Tibial artery (tissue), 4 donors: Measurements from ENCODE around the gene UPF3A.

ENCODE experiments used
- DNase-seq, 2 donors: peaks; one replicate each; pipeline ENCODE4 v3.0.0-alpha.2; 2019
- H3K27ac ChIP-seq, 2 donors: fragments of 200-600 bp; sonication (generic) in 1 of 2; 1 replicate in 1 of 2; 2 replicates in 1 of 2; pipeline ENCODE4 v1.5.1; 2018 to 2019; ENCODE audit warnings: mild to moderate bottlenecking in 1 of 2
- H3K27me3 ChIP-seq, 2 donors: fragments of 200-600 bp; sonication (generic) in 1 of 2; one replicate each; pipeline versions ENCODE4 v1.5.1 to v1.6.0; 2016 to 2019
- H3K36me3 ChIP-seq, 3 donors: fragments of 200-600 bp; sonication (generic) in 2 of 3; one replicate each; pipeline ENCODE4 v1.5.1; 2016 to 2019; ENCODE audit warnings: mild to moderate bottlenecking in 2 of 3
- H3K4me1 ChIP-seq, 4 donors: fragments of 200-600 bp; sonication (generic) in 2 of 4; 1 replicate in 3 of 4; 2 replicates in 1 of 4; pipeline ENCODE4 v1.5.1; 2016 to 2019
- H3K4me3 ChIP-seq, 2 donors: fragments of 200-600 bp; sonication (generic) in 1 of 2; 1 replicate in 1 of 2; 2 replicates in 1 of 2; pipeline ENCODE4 v1.5.1; 2018 to 2019; ENCODE audit warnings: mild to moderate bottlenecking in 2 of 2
- H3K9me3 ChIP-seq, 3 donors: fragments of 200-600 bp; sonication (generic) in 1 of 3; one replicate each; pipeline ENCODE4 v1.5.1; 2016 to 2019
- intact Hi-C: fragments of 100-400 bp; cut with DNase I; formaldehyde crosslinking; loops from one replicate; pipeline ENCODE4 v1.15.0; 2023; ENCODE audit warnings: low total_unique reads
- TF ChIP-seq, protein P1 (sequence below), 2 experiments: fragments of 200-600 bp in 1 of 2; fragments of 450-650 bp in 1 of 2; IDR thresholded peaks; one replicate each; pipeline ENCODE4 v1.5.1; 2017 to 2019; ENCODE audit warnings: antibody characterized with exemption in 2 of 2, mild to moderate bottlenecking in 1 of 2, moderate library complexity in 1 of 2

Gene UPF3A

DNA sequence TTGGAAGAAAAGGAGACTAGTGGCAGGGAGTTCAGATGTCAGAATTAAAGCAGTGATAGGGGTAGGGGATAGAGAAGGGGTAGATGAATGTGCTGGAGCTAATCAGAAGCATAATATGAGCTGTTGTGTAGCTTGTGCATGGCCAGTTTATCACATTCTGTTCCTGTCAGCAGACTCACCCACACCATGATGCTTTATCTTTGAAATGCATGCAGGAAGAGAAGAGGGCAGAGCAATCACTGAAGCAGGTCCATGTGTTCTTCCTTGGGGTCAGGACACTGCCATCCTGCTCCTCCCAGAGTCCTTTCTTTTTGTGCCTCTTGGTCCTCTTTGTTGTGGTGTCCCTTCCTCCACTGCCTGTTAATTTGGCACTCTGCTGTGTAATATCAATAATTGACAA is 38.7 kb downstream of the UPF3A start:
- intact Hi-C loops: no loop called here
- H3K27me3 ChIP-seq: no peaks in the 10 kb centered on the region

DNA sequence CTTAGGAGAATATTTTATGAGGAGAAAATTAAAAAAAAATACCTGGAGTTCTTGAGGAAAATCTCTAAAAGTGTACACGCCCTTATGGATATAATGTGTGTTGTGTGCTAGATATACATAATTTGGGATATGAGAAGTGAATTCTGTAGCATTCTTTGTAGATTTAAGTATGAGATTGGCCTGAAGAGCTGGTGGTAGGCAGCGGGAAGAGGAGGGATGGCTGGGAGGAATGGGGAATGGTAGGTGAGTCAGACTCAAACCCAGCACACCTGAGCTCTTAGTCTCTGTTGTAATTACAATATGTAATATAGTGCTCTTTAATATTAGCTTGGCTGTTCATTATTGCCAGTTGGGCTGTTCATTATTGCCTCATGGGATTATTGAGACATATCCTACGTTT is 39.9 kb downstream of the UPF3A start:
- Histone ChIP-seq H3K9me3 (no peaks in the 10 kb centered on the region), H3K27ac (no peak overlapping the region), H3K36me3 (peaks cover 50 to 51% (median 50%) of the 10 kb centered on the region in 3 donors), H3K27me3 (no peaks in the 10 kb centered on the region), H3K4me1 (peaks cover 0 to 40% (median 28%) of the 10 kb centered on the region in 4 donors), H3K4me3 (no peak overlapping the region)
- TF ChIP-seq, protein P1, sequence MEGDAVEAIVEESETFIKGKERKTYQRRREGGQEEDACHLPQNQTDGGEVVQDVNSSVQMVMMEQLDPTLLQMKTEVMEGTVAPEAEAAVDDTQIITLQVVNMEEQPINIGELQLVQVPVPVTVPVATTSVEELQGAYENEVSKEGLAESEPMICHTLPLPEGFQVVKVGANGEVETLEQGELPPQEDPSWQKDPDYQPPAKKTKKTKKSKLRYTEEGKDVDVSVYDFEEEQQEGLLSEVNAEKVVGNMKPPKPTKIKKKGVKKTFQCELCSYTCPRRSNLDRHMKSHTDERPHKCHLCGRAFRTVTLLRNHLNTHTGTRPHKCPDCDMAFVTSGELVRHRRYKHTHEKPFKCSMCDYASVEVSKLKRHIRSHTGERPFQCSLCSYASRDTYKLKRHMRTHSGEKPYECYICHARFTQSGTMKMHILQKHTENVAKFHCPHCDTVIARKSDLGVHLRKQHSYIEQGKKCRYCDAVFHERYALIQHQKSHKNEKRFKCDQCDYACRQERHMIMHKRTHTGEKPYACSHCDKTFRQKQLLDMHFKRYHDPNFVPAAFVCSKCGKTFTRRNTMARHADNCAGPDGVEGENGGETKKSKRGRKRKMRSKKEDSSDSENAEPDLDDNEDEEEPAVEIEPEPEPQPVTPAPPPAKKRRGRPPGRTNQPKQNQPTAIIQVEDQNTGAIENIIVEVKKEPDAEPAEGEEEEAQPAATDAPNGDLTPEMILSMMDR (IDR thresholded peaks at IDR 0.05): no peak
- DNase-seq: no peak
- intact Hi-C loops: no loop called here

More for the DNA sequence above, 38.7 kb downstream of the UPF3A start:
- no peak overlapping the region for H3K27ac ChIP-seq
- peaks cover 0 to 52% (median 38%) of the 10 kb centered on the region in 4 donors for H3K4me1 ChIP-seq
- no peak for DNase-seq
- no peaks in the 10 kb centered on the region for H3K9me3 ChIP-seq
- peaks cover 40 to 43% (median 42%) of the 10 kb centered on the region in 3 donors for H3K36me3 ChIP-seq
- H3K4me3 ChIP-seq: no peak overlapping the region
- TF ChIP-seq, protein P1 (IDR thresholded peaks at IDR 0.05): no peak

DNA sequence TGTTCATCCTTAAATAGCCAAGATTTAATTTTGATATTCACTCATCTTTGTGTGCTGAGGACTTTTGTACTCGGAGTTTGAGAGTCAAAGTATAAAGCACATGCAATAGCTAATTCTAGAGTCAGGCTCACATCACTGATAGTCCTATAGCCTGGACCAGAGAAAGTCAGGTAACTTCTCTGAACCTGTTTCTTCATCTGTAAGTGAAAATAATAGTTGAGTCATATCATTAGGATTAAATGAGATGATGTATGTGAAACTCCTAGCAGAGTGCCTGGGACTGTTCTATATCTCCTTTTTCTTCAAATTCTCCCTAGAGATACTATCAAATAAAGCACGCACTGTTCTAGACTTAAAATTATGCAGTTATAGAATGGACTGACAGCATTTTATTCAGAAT is 41.9 kb downstream of the UPF3A start:
- Histone ChIP-seq H3K4me1 (peaks cover 0 to 19% (median 13%) of the 10 kb centered on the region in 4 donors), H3K9me3 (no peaks in the 10 kb centered on the region), H3K27ac (no peak overlapping the region), H3K4me3 (no peak overlapping the region), H3K36me3 (peaks cover 50 to 58% (median 55%) of the 10 kb centered on the region in 3 donors), H3K27me3 (no peaks in the 10 kb centered on the region)
- no peak for DNase-seq
- TF ChIP-seq, protein P1 (IDR thresholded peaks at IDR 0.05): no peak
- intact Hi-C loops: no loop called here

DNA sequence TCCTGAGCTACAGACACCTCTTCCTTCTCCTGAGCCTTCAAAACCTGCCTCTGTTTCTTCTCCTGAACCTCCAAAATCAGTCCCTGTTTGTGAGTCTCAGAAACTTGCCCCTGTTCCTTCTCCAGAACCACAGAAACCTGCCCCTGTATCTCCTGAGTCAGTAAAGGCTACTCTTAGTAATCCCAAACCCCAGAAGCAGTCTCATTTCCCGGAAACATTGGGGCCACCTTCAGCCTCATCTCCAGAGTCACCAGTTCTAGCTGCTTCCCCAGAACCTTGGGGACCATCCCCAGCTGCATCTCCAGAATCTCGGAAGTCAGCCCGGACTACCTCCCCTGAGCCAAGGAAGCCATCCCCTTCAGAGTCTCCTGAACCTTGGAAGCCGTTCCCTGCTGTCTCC is 42.9 kb downstream of the UPF3A start:
- TF ChIP-seq, protein P1 (IDR thresholded peaks at IDR 0.05): no peak
- intact Hi-C loops: no loop called here
- H3K4me3 ChIP-seq: no peak overlapping the region
- peaks cover 0 to 11% (median 8%) of the 10 kb centered on the region in 4 donors for H3K4me1 ChIP-seq
- H3K36me3 ChIP-seq: peaks cover 50 to 66% (median 55%) of the 10 kb centered on the region in 3 donors
- no peak for DNase-seq
- no peak overlapping the region for H3K27ac ChIP-seq
- H3K9me3 ChIP-seq: no peaks in the 10 kb centered on the region
- H3K27me3 ChIP-seq: no peaks in the 10 kb centered on the region

DNA sequence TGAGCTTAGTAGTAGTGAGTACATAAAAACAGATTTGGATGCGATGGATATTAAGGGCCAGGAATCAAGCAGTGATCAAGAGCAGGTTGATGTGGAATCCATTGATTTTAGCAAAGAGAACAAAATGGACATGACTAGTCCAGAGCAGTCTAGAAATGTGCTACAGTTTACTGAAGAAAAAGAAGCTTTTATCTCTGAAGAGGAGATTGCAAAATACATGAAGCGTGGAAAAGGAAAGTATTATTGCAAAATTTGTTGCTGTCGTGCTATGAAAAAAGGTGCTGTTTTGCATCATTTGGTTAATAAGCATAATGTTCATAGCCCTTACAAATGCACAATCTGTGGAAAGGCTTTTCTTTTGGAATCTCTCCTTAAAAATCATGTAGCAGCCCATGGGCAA is 44.3 kb downstream of the UPF3A start:
- Histone ChIP-seq H3K36me3 (peaks cover 50 to 62% (median 55%) of the 10 kb centered on the region in 3 donors), H3K27me3 (no peaks in the 10 kb centered on the region), H3K9me3 (no peaks in the 10 kb centered on the region), H3K27ac (no peak overlapping the region), H3K4me1 (no peaks in the 10 kb centered on the region), H3K4me3 (no peak overlapping the region)
- TF ChIP-seq, protein P1 (IDR thresholded peaks at IDR 0.05): no peak
- intact Hi-C loops: no loop called here
- no peak for DNase-seq

DNA sequence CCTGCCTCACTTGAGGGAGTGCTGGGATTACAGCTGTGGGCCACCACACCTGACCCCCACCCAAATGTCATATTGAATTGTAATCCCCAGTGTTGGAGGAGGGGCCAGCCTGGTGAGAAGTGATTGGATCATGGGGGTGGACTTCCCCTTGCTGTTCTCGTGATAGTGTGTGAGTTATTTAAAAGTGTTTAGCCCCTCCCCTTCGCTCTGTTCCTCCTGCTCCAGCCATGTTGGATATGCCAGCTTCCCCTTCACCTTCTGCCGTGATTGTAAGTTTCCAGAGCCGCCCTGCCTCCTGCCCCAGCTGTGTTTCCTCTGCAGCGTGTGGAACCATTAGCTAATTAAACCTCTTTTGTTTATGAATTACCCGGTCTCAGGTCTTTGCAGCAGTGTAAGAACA is 46.6 kb downstream of the UPF3A start:
- no peak overlapping the region for H3K4me3 ChIP-seq
- TF ChIP-seq, protein P1 (IDR thresholded peaks at IDR 0.05): no peak
- DNase-seq: no peak
- no peaks in the 10 kb centered on the region for H3K4me1 ChIP-seq
- H3K27ac ChIP-seq: no peak overlapping the region
- no peaks in the 10 kb centered on the region for H3K27me3 ChIP-seq
- intact Hi-C loops: no loop called here
- no peaks in the 10 kb centered on the region for H3K9me3 ChIP-seq
- peaks cover 27 to 45% (median 35%) of the 10 kb centered on the region in 3 donors for H3K36me3 ChIP-seq
